ENCODE data around the gene NEMP2. TPM values are rescaled to one million over a fixed set of nuclear protein-coding genes. Genes with fewer than 3 reads are reported as not detected.
A peak's percentile ranks its signal among the peaks of the same experiment; 100 is the strongest.

The NEMP2 gene
- total RNA-seq, 4 donors from 2014 or later = 2.6 to 10.5 (median 5.3) TPM

GRCh38 chr2:190533968-190534309 is 583 bp downstream of the NEMP2 start:
- TF ChIP-seq CTCF (IDR thresholded peaks at IDR 0.05) = no peak
- DNase-seq (ENCODE audit: low spot score) (no peak), ATAC-seq (ENCODE audit: low FRiP score) (peak; percentile 21)

DNA sequence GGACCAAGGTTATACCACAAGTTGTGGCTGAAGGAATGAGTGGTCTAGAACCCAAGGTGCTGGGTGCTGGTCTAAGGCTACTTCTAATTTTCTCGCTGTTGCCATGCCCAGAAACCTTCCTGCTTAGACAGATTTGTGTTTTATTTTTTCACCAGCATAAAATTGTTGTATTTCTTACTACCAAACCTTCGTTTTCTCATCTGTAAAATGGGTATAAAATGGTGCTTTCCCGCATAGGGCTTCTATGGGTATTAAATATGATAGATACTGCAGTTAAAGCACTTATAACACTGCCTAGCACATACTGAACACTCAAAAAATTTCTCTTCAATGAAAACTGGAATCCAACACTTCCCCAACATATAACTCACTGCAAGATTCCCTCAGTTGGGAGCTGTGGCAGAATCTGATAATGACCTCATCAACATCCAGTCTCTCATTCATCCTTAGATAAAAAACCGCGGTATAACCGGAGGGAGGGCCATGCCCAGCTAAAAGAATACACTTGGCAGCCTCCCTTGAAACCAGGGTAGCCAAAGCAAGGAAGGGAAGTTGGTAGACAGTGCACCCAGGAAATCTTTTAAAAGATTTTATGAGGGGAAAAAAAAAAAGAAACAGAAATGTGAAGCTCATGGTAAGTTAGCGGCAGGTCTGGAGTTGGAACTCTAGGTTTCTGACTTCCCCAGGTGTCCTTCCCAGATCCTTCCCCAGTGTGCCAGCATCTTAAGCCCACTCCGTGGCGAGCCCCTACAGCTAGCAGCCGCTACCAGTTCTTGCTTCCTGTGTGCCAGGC is 1.2 kb downstream of the NEMP2 start:
- DNase-seq (ENCODE audit: low spot score) (no peak), ATAC-seq (ENCODE audit: low FRiP score) (peak; percentile 7)
- TF ChIP-seq CTCF (IDR thresholded peaks at IDR 0.05) = no peak

DNA sequence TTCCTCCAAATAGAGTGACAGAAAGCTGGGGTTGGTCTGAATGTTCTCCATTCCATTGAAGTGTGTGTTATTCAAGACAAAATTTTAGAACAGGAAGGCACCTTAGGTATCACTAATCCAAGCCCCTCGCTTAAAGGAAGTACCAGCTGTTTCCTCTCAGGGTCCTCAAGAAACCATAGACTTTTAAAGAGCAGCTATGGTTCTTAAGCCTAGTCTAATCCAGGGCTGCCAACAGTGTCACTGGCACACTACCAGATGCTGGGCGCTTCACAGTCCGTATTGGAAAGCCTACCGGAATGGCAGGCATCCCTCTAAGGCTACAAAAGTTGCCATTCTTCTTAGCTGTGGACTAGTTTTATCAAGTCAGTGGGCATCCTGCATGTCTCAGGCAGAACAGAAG is 1.9 kb downstream of the NEMP2 start:
- DNase-seq (ENCODE audit: low spot score) (no peak), ATAC-seq (ENCODE audit: low FRiP score) (no peak)
- no peak for TF ChIP-seq CTCF (IDR thresholded peaks at IDR 0.05)

DNA sequence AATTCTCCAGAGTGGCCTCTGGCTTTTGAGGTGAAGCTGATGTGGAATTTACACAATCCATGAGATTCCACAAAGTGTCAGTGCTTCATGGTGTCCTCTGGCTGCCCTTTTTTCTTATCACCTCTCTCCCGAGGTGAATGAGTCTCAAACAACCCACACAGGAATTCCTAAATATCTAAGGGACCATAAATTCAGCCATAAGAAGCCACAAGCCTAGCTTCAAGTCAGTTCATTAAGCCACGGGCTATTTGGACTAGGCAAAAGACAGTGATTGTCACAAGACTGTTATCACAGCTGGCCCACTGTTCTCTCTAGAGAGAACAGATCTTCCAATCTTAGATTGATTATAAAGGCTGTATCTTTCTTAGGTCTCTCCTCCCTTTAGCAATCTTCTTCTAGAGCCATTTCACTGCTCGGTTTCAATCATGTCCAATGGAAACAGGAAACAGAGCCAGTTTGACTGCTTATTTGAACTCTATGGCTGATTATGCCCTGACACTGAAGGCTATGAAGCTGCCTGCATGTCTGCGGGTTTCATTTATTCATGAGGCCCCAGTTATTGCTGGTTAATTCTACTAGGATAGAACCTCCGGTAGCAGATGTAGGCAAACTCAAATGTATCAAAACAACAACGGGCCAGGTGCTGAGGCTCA is 4.1 kb downstream of the NEMP2 start:
- TF ChIP-seq CTCF (IDR thresholded peaks at IDR 0.05) = no peak
- ATAC-seq (ENCODE audit: low FRiP score) = no peak
- no peak for DNase-seq (ENCODE audit: low spot score)

GRCh38 chr2:190529486-190530247 is 4.9 kb downstream of the NEMP2 start:
- DNase-seq (ENCODE audit: low spot score) (no peak), ATAC-seq (ENCODE audit: low FRiP score) (no peak)
- TF ChIP-seq CTCF (IDR thresholded peaks at IDR 0.05) = no peak

GRCh38 chr2:190528521-190529001 is 6.0 kb downstream of the NEMP2 start:
- peak; percentile 71 for ATAC-seq (ENCODE audit: low FRiP score)

More at GRCh38 chr2:190528521-190529001, 6.0 kb downstream of the NEMP2 start:
- no peak for DNase-seq (ENCODE audit: low spot score)
- no peak for TF ChIP-seq CTCF (IDR thresholded peaks at IDR 0.05)
